RPMI7951 (cell line): ENCODE data around the gene ASIC3. TPM values are rescaled to one million over a fixed set of nuclear protein-coding genes. Genes with fewer than 3 reads are reported as not detected.
"Not testable (repeated sequence)": the region's sequence is repeated elsewhere in the genome, so short reads cannot be mapped to it uniquely, and the experiment has no call there.

Experiments used
- DNase-seq: peaks from one replicate; pipeline ENCODE4 v3.0.0-alpha.2; 2012; ENCODE audit warnings: low read depth
- total RNA-seq: library from RNA; depleted of rRNA; stranded (reverse); fragments of >200 nt; shearing (Covaris generic); gene quantifications from 2 replicates; pipeline ENCODE4 v1.2.3, GENCODE V29; 2014

Gene ASIC3
- total RNA-seq, 1 experiment from 2014 or later = 1.3 TPM

GRCh38 chr7:151032936-151033863, 15.1 kb upstream of the ASIC3 start:
- DNase-seq = no peak

- DNase-seq = no peak
Measured at GRCh38 chr7:151033864-151034249, 14.5 kb upstream of the ASIC3 start.

- no peak for DNase-seq
Measured at GRCh38 chr7:151034312-151035025, 13.9 kb upstream of the ASIC3 start.

DNA sequence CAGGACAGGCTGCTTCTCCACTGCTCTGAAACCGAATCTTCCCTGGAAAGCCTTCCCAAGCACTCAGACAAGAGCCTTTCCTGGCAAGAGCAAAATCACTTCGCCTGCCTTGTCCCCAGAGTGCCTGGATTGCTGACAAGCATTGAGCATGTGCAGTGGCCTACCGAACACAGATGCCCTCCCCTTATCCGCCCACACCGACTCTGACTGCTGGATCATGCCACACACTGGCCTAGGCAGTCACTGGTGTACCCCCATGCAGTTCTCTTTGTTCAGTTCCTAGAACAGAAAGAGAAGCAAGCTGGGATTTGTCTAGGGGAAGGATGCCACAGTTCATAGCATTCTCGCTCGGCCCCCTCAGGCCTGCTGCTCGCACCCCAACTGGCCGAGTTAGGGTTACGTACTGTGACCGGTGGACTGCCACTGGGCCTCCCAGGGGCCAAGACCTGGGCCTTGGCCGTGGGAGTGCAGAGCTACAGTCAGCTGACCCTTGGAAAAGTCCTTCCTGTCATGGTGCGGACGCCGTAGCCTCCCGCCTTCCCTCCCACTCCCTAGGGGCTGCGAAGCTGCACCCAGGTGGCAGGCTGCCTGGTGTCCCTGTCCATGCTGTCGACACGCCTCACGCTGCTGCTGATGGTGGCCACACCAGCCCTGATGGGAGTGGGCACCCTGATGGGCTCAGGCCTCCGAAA, 13.2 kb upstream of the ASIC3 start:
- no peak for DNase-seq

DNA sequence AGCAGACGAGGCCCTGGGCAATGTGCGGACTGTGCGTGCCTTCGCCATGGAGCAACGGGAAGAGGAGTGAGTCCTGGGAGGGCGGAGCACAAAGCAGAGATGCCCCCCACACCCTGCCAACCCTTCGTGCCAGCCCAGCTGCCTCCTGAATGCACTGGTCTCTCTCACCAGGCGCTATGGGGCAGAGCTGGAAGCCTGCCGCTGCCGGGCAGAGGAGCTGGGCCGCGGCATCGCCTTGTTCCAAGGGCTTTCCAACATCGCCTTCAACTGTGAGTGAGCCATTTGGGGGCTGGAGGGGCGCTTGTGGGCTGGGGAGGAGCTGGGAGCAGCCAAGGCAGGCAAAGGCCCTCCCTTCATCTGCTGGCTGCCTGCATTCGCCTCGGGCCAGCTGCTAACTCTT, 12.4 kb upstream of the ASIC3 start:
- no peak for DNase-seq

- DNase-seq = peak; percentile 99
Measured at GRCh38 chr7:151038951-151039849, 9.1 kb upstream of the ASIC3 start.

DNA sequence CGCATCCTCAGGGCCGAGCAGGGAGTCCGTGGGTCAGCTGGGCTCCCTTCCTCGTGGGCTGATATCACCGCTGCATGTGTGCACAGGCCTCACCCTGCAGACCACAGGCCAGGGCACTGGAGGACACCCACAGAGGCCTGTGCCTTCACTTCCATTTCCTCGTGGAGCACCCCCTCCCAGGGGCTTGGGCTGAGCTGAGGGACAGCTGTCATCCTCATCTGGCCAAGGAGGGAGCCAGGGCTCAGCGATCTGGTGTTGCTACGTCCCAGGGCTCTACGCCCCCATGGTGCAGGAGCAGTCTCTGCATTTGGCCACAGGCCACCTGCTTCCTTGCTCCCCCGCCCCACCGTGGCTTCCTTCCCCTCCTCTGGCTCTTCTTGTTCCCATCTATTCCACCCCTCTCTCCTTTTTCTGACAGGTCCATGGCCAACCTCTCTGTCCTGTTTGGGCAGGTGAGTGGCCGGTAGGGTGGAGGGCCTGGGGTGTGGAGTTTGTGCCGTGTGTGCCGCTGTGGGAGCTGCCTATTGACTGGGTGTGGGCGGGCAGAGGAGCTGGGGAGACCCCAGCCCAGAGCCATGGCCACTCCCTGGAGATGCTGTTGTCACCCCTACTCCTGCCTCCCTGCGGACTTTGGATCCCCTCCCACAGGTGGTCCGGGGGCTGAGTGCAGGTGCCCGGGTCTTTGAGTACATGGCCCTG, 8.3 kb upstream of the ASIC3 start:
- DNase-seq = no peak

GRCh38 chr7:151040616-151041375, 7.5 kb upstream of the ASIC3 start:
- no peak for DNase-seq

DNA sequence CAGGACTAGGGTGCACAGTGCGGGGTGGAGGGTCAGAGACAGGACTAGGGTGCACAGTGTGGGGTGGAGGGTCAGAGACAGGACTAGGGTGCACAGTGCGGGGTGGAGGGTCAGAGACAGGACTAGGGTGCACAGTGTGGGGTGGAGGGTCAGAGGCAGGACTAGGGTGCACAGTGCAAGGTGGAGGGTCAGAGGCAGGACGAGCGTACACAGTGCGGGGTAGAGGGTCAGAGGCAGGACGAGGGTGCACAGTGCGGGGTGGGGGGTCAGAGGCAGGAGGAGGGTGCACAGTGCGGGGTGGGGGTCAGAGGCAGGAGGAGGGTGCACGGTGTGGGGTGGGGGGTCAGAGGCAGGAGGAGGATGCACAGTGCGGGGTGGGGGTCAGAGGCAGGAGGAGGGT, 4.9 kb upstream of the ASIC3 start:
- not testable (repeated sequence) for DNase-seq

DNA sequence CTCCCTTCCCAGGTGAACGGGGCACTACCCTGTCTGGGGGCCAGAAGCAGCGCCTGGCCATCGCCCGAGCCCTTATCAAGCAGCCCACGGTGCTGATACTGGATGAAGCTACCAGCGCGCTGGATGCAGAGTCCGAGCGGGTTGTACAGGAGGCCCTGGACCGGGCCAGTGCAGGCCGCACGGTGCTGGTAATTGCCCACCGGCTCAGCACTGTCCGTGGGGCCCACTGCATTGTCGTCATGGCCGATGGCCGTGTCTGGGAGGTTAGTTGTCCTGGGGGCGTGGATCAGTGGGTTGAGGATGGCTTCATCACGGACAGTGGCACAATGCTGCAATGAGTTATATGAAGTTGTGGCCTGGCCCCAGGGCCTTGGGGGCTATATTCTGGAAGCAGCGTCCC, 4.4 kb upstream of the ASIC3 start:
- DNase-seq = no peak

DNA sequence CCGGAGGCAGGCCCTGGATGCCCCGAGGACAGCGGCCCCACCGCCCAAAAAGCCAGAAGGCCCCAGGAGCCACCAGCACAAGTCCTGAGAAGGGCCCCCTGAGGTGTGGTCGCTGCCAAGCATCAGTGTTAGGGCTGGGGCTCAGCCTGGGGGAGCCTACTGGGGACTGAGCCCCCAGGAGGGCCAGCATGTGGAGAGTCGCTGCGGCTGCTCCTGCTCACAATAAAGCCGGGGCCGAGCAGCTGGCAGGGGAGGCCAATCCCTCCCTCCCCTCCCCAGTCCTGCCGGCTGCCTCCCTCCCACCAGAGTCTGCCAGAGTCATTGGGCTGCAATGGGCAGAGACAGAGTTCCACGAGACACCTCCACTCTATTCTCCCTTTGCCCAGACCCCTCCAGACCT, 3.1 kb upstream of the ASIC3 start:
- DNase-seq = no peak

DNA sequence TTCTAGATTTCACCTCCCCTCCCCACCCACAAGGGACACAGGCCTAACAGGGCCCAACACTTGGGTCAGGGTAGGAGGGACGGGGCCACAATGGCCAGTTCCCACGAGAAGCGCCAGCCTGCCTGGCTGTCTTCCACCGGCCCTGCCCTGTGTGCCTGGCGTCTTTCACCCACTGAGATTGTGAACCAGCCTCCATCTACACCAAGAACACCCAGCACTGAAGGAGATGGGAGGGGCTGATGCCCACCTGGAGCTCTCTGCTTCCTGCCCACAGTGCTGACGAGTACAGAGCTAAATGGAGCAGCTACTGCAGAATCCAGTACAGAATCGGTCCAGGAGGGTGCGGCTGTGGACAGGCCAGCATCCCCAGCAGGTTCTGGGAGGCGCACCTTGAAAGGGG, 2.4 kb upstream of the ASIC3 start:
- no peak for DNase-seq

GRCh38 chr7:151046603-151047573, 1.4 kb upstream of the ASIC3 start:
- DNase-seq = peak; percentile 98

- DNase-seq = no peak
Measured at GRCh38 chr7:151048911-151049463, 656 bp downstream of the ASIC3 start.

- peak; percentile 67 for DNase-seq
Measured at GRCh38 chr7:151051108-151051507, 2.8 kb downstream of the ASIC3 start.

- no peak for DNase-seq
Measured at GRCh38 chr7:151053096-151053495, 4.8 kb downstream of the ASIC3 start.

- no peak for DNase-seq
Measured at GRCh38 chr7:151053751-151054150, 5.4 kb downstream of the ASIC3 start.

- no peak for DNase-seq
Measured at GRCh38 chr7:151056283-151056665, 7.9 kb downstream of the ASIC3 start.
